Muscle of arm (tissue), 12 donors: Measurements from ENCODE around the gene CD226. TPM values are rescaled to one million over a fixed set of nuclear protein-coding genes. Genes with fewer than 3 reads are reported as not detected.

Experiments used
- DNase-seq: peaks from one replicate; pipeline ENCODE4 v3.0.0-alpha.2; 2013
- polyA plus RNA-seq, 12 donors: library from polyadenylated mRNA; unstranded; fragments of 120-200 nt; gene quantifications; one replicate each; pipeline ENCODE4 v1.2.1, GENCODE V29; 2013; ENCODE audit not compliant: insufficient read length in 12 of 12

Gene CD226
- polyA plus RNA-seq, 12 donors: 0.34 to 1.7 (median 0.76) TPM; not detected in 1

GRCh38 chr18:69817335-69817940 is 130.2 kb downstream of the CD226 start:
- DNase-seq: no peak

DNA sequence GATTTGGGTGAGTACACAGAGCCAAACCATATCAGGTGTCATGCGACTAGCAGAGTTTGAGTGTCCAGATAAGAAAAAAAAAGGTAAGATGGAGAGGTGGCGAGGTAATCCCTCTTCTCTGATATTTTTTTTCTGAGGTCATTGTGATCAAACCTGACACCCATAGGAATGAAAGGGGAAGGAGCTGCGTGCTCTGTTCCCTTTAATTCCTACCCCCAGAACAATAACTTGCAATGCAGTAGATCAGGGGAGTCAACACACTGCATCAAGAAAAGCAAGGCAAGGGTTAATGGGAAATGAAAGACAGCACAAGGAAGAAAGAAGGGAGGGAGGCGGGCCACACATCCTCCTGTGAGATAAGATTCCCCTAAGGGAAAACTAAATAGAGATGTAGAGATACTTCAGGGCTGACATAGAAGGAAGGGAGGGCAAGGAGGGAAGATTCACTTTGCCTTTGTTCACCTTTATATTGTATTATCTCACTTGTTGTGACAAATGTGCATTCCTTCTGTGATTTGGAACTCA is 132.8 kb downstream of the CD226 start:
- no peak for DNase-seq

DNA sequence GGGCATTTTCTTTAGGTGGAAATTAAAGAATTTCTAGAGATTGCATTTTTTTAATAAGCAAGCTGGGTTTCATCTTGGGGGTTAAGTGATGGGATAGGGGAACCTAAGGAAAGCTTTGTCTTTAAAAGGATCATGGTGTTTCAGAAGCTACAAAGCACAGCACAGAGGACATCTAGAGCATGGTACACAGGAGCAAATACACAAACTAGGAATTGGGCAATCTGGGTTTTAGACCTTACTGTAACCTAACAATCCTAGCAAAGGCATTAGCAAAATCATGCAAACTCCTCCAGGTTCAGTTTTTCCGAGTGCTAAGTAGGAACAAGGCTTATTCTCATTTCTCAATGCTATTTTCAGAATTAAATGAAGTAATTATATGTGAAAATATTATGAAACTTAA is 134.1 kb downstream of the CD226 start:
- DNase-seq: no peak

- no peak for DNase-seq
Measured at GRCh38 chr18:69808399-69808798, 139.3 kb downstream of the CD226 start.

- no peak for DNase-seq
Measured at GRCh38 chr18:69804776-69805501, 142.7 kb downstream of the CD226 start.
